ENCODE results near the gene SNAPC1.

The SNAPC1 gene

GRCh38 chr14:61812347-61813095 lies 50.3 kb downstream of the SNAPC1 start, which contains the start of gene SYT16:
Gene SYT16 (plus strand): TSS chr14:61812703.
- DNase-seq (ENCODE audit: low read depth): no peak

- no peak for DNase-seq (ENCODE audit: low read depth)
Measured at GRCh38 chr14:61813096-61813606, 50.9 kb downstream of the SNAPC1 start.

DNA sequence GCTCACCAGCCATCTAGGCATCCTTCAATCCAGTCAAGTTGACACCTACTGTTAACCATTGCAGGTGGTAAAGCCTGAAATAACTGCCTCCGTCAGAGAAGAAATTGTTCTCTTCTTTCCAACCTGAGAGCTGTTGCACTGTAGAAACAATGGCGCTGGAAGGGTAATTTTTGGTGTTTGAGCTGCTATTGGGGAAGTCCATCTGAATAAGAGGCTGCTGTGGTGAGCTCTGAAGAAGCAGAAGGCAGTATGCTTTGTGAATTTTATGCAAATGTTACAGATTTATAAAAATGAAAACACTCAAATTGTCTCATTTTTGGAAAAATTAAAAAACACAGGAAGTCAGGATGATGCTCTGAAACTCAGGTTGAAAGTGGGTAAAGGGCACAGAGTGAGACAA lies 60.2 kb downstream of the SNAPC1 start:
- no peak for DNase-seq (ENCODE audit: low read depth)

DNA sequence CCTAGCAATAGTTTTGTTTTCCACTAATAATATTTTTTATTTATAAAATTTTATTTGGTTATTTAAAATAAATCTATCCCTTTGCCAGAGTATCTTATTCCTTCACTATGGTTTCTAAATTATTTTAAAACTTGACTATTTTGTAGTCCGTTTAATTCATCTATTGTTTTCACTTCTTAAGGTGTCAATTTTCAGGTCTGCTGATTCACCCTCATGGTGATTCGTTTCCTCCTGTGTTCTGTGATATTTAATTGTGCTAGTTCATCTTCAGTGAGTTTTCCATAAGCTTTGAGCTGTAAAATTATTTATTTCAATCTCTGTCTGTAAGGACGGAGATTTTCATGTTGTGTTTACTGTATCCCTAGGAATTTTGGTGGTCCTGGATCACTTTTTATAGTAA lies 70.6 kb downstream of the SNAPC1 start:
- DNase-seq (ENCODE audit: low read depth): no peak

- DNase-seq (ENCODE audit: low read depth): no peak
Measured at GRCh38 chr14:61836184-61836583, 74.0 kb downstream of the SNAPC1 start.

DNA sequence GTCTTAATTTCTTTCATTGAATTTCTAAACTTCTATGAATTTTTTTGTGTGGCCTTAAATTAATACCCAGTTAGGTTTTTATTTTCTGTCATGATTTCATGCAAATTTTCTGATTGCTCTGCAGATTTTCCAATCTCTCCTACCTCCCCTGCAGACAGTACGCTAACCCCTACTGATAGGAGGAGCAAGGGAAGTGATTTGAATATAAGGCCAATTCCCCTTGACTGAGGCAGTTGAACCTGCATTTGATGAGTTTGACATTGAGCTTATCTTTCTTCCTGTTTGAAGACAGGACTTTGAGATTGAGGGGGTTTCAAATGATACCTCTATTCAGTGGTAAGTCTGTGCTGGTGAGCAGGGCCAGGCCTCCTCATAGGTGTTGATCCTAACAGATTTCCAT lies 74.6 kb downstream of the SNAPC1 start:
- DNase-seq (ENCODE audit: low read depth): no peak

DNA sequence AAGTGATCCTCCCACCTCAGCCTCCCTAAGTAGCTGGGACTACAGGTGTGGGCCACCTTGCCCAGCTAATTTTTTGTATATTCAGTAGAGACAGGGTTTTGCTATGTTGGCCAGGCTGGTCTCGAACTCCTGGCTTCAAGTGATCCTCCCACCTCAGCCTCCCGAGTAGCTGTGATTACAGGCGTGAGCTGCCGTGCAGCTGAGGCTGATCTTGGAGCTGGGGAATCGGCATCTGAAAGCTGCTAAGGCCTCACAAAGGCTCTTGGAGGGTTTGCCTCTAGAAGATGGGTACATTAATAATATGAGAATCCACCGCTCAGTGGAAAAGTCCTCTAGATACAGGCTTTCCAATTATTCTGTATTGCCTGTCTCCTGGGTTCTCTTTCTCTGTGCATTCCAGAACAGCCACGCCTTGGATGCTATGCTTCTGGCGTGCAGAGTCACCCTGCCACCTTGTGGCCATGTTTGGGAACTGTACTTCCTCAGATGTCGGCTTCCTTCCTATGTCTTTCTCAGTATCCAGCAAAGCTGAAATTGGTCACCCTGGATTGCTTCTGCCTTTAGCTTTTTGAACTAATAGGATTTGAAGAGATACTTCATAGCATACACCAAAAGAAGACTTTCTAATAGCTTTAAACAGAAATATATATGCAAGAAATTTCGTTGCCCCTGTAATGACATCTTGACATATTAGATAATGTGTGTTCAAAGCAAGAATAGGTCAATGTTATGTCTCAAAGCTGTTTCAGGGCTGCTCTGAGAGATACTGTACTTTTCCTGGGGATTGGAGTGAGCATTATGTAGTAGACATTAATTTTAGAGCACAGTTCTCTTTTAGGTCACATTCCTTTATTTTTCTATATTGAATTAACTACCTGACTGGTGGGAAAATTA lies 75.4 kb downstream of the SNAPC1 start:
- DNase-seq (ENCODE audit: low read depth): peak; percentile 51

- no peak for DNase-seq (ENCODE audit: low read depth)
Measured at GRCh38 chr14:61838661-61839245, 76.5 kb downstream of the SNAPC1 start.

DNA sequence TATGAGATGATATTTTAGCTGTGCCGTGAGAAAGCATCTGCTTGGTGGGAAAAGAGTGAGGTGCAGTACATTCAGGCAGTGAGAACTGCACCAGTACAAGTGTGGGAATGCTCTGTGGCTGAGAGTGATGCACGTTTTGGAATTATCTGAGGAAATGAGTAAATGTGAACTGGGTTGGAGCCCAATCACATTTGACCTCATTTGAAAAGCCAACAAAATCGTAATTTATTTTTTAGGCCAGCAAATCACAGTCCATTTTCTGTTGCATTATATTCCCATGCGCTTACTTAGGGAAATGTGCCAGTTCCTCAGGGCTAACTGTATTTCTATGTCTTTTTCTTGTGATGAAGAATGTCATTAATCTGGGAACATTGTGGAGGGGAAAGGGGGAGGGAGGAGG lies 77.3 kb downstream of the SNAPC1 start:
- no peak for DNase-seq (ENCODE audit: low read depth)

- no peak for DNase-seq (ENCODE audit: low read depth)
Measured at GRCh38 chr14:61841145-61841544, 78.9 kb downstream of the SNAPC1 start.

Data from activated T-helper 9 cell treated with anti-CD3 and anti-CD28 coated beads, Interleukin-2, amount 50 U/mL, for 16 hours (primary cell).